ENCODE results near the gene BOLA1. TPM values are rescaled to one million over a fixed set of nuclear protein-coding genes. Genes with fewer than 3 reads are reported as not detected.
"Not testable (repeated sequence)": the region's sequence is repeated elsewhere in the genome, so short reads cannot be mapped to it uniquely, and the experiment has no call there.

Gene BOLA1
- total RNA-seq, 2 donors from 2014 or later = 10.7 to 11.4 TPM

DNA sequence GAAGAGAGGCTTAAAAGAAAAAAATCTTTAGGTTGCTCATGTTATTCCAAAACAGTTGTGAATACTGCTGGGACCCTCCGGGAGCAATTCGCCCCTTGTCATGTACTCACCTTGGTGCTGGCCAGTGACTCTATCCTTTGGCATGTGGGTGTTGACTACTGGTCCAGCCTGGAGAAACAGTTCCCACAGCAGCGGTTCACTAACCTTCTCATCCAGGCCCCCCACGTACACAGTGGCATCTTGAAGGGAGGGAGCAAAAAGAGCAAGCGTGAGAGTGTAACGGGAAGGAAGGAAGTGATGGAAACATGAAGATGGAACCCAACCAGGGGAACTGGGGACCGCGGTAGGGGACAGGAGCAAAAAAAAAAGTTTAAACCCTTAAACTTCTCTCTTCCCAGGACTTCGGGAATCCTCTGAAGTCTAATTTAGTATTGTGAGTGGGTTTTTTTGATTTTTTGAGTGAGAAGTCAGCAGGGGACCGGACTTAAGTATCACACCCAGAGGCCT is 27.7 kb downstream of the BOLA1 start:
- intact Hi-C loops (cut with DNase I) = no loop called here
- no peak for DNase-seq (ENCODE audit: low spot score)

DNA sequence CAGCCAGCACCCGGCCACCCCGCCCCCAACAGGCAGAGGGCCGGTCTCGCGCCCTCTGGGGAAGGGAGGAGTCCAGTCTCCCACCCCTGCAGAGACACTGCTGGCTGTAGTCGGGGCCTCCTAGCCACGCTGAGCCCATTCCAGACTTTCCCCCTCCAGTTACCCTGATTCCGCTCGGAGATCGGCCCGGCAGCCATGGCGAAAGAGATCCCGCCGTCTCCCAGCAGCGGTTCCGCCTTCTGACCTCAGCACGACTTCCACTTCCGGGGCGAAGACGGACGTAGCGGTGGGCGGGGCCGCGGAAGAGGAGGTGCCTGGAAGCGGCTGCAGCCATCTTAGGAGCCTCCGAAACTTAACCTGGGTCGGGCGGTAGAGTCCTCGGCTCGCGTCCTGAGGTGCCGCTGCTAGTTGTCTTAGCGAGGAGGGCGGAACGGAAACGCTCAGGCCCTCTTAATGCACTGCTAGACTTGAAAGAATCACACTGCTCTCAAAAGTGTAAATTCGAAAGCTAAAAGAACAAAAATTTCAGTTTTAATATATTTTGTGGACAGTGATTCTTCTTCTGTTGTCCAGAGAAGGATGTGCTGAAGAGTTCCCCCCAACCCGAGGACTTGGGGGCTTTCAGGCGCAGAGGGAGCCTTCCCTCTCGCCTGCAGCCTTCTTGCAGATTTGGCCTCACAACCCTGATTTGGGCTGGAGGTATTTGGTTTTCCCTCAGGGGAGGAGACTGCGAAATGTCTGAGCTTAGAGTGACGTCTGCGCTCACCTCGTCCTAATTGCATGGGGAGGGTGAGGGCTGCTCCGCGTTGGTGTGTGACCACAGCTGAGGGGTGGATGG is 28.4 kb downstream of the BOLA1 start, which contains the start of gene SF3B4:
Gene SF3B4, minus strand, starts transcription at position 241 of the 838 bp plus-strand sequence. Its CDS starts 44 bp downstream, at position 197.
- DNase-seq (ENCODE audit: low spot score) = peak; percentile 99
- intact Hi-C loops (cut with DNase I) = no loop called here

DNA sequence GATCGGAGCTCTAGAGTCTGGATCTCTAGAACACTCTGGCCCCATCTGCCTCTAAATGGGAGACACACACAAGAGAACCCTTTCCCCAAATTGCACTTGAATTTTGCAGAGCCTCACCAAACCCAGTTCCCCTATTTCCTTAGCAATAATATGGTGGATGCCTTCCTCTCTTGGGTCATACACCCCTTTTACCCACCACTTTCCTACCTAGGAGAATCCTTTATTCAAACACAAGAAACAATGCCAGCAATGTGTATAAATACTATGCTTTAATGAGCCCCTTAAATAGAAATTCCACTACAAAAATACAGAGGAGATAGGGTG is 29.0 kb downstream of the BOLA1 start:
- no peak for DNase-seq (ENCODE audit: low spot score)
- intact Hi-C loops (cut with DNase I) = no loop called here

GRCh38 chr1:149929856-149930255 is 30.5 kb downstream of the BOLA1 start:
- intact Hi-C loops (cut with DNase I) = no loop called here

DNA sequence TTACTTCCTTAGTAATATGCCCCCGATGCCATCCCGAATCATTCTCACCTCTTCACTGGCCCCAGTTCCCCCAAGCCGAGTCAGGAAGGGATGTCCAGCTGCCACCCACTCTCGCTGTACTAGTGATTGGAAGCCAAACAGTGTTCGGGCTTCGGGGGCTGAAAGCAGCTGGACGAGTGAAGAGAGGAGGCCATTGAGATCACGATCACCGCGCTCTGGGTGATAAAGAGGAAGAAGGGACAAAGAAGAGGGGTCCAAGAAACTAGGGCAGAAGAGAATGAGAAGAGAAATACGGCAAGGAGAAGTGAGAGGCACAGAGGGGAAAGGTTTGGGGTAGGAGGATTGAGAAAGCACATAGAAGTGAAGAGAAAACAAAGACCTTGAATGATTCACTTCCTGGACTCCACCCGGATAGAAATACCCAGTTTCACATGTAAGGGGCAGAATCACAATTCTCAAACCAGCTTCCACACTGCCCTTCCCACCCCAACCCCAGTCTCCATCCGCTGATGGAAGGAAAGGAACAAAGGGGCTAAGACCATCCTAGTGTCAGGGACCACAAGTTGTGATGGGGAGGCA is 31.9 kb downstream of the BOLA1 start:
- intact Hi-C loops (cut with DNase I) = no loop called here
- DNase-seq (ENCODE audit: low spot score) = no peak

More at GRCh38 chr1:149929856-149930255, 30.5 kb downstream of the BOLA1 start:
- no peak for DNase-seq (ENCODE audit: low spot score)

DNA sequence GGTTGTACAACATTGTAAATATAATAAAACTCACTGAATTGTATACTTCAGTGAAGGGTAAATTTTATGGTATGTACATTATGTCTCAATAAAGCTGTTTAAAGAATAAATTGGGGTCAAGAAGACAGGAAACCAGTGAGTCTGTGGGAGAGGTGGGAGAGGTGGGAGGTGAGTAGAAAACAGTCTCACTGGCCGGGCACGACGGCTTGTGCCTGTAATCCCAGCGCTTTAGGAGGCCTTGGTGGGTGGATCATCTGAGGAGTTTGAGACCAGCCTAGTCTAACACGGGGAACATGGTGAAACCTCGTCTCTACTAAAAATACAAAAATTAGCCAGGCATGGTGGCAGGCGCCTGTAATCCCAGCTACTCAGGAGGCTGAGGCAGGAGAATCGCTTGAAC is 33.1 kb downstream of the BOLA1 start:
- DNase-seq (ENCODE audit: low spot score) = no peak
- intact Hi-C loops (cut with DNase I) = no loop called here

DNA sequence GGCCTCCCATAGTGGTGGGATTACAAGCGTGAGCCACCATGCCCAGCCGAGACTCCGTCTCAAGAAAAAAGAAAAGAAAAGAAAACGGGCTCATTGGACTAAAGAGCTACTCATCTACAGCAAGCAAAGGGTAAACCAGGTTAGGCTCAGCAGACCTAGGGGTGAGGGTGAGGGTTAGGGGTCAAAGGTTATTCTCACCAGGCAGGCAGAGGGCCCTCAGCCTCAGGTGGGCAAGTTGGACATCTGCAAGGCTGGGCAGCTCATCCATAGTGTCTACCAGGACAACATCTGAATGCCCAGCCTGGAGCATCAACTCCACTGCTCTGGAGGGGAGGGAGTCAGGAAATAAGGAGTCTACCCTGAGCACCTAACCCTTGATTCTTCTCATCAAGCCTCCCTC is 33.8 kb downstream of the BOLA1 start:
- DNase-seq (ENCODE audit: low spot score) = no peak
- intact Hi-C loops (cut with DNase I) = no loop called here

DNA sequence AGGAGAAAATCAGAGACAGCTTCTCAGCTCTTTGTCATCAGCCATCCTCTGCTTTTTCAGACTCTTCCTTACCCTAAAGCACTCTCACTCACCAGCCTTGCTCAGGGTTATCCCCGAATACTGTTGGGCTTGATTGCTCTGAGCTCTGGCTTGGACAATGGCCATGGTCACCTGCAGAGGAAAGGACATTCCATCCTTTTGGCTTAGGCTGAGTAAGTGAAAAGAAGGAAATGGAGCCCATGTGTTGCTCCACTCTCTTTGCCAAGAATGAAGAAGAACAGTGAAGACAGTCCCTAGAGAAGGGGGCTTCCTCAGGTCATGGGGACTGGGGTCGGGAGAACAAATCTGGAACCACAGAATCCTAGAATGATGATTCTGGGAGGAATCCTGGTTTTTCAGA is 35.0 kb downstream of the BOLA1 start:
- intact Hi-C loops (cut with DNase I) = no loop called here
- no peak for DNase-seq (ENCODE audit: low spot score)

DNA sequence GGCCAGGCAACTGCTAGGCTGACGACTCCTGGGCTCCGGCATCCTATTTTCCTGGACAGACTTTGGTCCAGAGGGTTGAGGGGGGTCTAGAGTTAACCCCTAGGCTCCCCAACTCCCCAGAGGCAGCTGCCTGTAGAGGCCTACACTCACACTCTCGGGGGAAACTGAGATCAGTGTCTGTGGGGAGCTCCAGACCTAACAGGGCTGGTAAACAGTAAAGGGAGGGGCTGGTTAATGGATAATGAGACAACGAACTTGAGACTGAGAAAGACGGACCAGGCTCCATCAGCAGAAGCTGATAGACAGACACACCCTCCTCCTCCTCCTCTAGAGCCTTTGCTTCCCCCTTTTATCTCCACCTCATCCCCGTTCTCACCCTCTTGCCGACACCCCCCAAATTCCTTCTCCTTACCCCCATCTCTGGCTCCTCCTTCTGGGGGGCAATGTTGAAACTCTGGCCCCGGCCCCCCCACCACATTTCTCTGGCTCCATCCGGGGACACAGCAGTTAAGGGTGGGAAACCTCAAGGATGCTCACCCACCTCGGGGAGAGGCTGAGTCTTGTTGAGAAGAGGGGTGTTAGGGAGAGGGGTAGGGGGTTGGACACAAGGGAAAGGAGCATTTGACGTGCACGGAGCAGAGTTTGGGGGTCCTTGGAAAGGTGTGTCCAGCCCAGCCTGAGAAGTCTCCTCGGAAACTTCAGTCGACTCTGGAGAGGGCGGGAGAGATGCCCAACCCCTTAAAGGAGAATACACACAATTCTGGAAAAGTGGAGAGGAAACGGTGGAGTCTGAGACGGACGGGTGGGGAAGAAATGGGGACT is 37.0 kb downstream of the BOLA1 start, which contains the start of gene MTMR11:
Gene MTMR11, minus strand, starts transcription at position 710 of the 822 bp plus-strand sequence. Its CDS starts 232 bp downstream, at position 478.
- DNase-seq (ENCODE audit: low spot score) = peak; percentile 80

DNA sequence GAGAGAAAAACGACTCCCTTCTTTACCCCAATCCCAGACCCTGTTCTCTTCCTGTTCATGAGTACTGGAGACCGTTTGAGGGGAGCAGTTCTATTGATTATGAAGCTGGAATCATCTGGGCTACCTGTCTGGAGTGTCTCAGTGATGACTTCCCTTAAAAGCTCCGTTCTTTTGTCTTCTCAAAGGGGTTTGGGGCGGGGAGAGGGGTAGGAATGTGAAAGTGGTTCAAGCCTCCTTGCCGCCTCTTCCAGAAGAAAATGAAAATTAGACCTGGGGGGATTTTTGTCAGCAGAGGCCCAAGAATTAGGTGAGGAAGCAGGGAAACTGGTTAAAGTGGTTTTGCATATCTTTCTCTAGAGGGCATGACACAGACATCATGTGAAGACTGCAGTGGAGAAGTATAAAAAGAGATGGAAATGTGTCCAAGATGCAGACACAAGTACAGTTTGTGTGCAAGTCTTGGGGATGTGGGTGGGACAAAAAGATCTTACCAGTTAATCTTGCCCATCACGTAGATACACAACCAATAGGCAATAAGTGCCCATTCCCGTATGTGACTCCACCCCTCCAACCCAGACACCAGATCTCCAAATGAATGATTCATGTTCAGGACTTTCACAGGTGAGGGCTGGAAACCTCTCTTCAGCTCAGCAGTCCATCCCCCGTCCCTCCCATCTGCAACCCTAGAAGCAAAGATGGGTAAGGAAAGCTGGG is 37.8 kb downstream of the BOLA1 start:
- no peak for DNase-seq (ENCODE audit: low spot score)
- intact Hi-C loops (cut with DNase I) = no loop called here

More for the DNA sequence above, 37.0 kb downstream of the BOLA1 start, which contains the start of gene MTMR11:
- intact Hi-C loops (cut with DNase I) = no loop called here

DNA sequence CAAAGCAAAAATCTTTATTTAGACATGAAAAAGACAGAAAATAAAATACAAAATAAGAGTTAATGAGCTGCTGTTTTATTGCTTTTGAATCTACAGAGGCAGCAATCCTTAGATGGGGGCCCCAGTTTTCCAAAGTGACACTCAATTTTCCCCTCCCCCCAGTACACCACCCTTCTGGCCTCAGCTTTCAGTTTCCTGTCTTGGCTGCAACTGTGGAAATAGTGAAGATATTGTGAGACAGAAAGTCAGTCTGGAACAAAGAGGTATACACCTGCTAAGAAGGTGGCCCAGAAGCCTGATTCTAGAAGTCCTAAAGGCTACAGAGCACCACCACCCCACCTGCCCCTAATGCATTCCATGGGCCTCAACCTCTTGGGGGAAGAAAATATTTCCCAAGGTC is 38.4 kb downstream of the BOLA1 start:
- DNase-seq (ENCODE audit: low spot score) = no peak
- intact Hi-C loops (cut with DNase I) = no loop called here

DNA sequence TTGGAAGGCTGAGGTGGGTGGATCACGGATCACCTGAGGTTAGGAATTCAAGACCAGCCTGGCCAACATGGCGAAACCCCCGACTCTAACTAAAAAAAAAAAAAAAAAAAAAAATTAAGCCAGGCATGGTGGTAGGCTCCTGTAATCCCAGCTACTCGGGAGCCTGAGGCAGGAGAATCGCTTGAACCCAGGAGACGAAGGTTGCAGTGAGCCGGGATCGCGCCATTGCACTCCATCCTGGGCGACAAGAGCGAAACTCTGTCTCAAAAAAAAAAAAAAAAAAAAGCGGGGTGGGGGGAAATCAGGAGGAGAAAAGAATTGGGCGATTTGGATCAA is 39.3 kb downstream of the BOLA1 start:
- DNase-seq (ENCODE audit: low spot score); intact Hi-C loops (cut with DNase I): not testable (repeated sequence)

GRCh38 chr1:149940427-149940826 is 41.1 kb downstream of the BOLA1 start:
- intact Hi-C loops (cut with DNase I) = no loop called here
- no peak for DNase-seq (ENCODE audit: low spot score)

- DNase-seq (ENCODE audit: low spot score) = no peak
- intact Hi-C loops (cut with DNase I) = no loop called here
Measured at GRCh38 chr1:149942207-149942606, 42.8 kb downstream of the BOLA1 start.

GRCh38 chr1:149942885-149943284 is 43.5 kb downstream of the BOLA1 start:
- DNase-seq (ENCODE audit: low spot score) = no peak
- intact Hi-C loops (cut with DNase I) = no loop called here

DNA sequence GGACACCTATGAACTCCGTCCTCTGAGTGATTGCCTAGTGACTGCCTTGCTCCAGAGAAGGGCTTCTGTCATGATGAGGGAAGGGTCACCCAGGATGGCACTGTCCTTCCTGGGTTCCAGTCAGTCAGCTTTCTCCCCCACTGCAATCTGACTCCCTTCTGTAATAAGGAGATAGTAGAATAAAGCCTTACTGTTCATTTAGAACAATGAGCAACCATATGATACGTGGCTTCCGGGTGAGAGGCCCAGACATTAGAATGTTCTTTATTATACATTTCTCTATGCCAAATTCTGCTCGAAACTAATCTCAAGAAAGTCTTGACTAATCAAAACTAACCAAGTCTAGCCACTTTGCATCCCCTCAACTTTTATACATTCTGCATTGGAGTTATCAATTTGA is 45.8 kb downstream of the BOLA1 start:
- intact Hi-C loops (cut with DNase I) = loop anchor here in 1 of 2 donors (5.0 kb wide), 1 partner anchor 302 kb away; no protein-coding TSS in a partner anchor
- DNase-seq (ENCODE audit: low spot score) = no peak

- no peak for DNase-seq (ENCODE audit: low spot score)
- intact Hi-C loops (cut with DNase I) = loop anchor here in 1 of 2 donors (5.0 kb wide), 1 partner anchor 297 kb away; no protein-coding TSS in a partner anchor
Measured at GRCh38 chr1:149949911-149950310, 50.5 kb downstream of the BOLA1 start.
